Ascending aorta (tissue), 2 donors: ENCODE measurements around the gene KSR2. TPM values are rescaled to one million over a fixed set of nuclear protein-coding genes. Genes with fewer than 3 reads are reported as not detected.

Experiments
- DNase-seq, 2 donors: peaks; one replicate each; pipeline ENCODE4 v3.0.0-alpha.2; 2019; ENCODE audit warnings: low spot score in 2 of 2
- H3K27ac ChIP-seq, 2 donors: fragments of 200-600 bp; sonication (generic); one replicate each; pipeline ENCODE4 v1.5.1; 2016 to 2017; ENCODE audit warnings: mild to moderate bottlenecking in 1 of 2
- H3K27me3 ChIP-seq: fragments of 200-600 bp; sonication (generic); one replicate; pipeline ENCODE4 v1.5.1; 2017
- H3K36me3 ChIP-seq, 2 donors: fragments of 200-600 bp; sonication (generic); one replicate each; pipeline ENCODE4 v1.5.1; 2016
- H3K4me1 ChIP-seq, 2 donors: fragments of 200-600 bp; sonication (generic); one replicate each; pipeline ENCODE4 v1.5.1; 2016 to 2017; ENCODE audit warnings: mild to moderate bottlenecking in 1 of 2
- H3K4me3 ChIP-seq, 2 donors: fragments of 200-600 bp; sonication (generic); one replicate each; pipeline ENCODE4 v1.5.1; 2016 to 2017; ENCODE audit warnings: mild to moderate bottlenecking in 1 of 2
- H3K9me3 ChIP-seq, 2 donors: fragments of 200-600 bp; sonication (generic); one replicate each; pipeline ENCODE4 v1.5.1; 2016
- CTCF ChIP-seq, 3 experiments: fragments of 200-600 bp in 2 of 3; fragments of 450-650 bp in 1 of 3; sonication (generic) in 2 of 3; IDR thresholded peaks; one replicate each; pipeline ENCODE4 v1.5.1; 2016 to 2019; ENCODE audit warnings: antibody characterized with exemption in 3 of 3, mild to moderate bottlenecking in 1 of 3, moderate library complexity in 1 of 3
- intact Hi-C: fragments of 100-400 bp; cut with DNase I; formaldehyde crosslinking; loops from one replicate; pipeline ENCODE4 v1.15.1; 2023
- total RNA-seq: library from RNA; depleted of rRNA; stranded (reverse); fragments of >200 nt; gene quantifications from one replicate; pipeline ENCODE4 v1.1.0, GENCODE V29; 2016

KSR2 gene
- total RNA-seq, 1 donor from 2014 or later, result 0.11 TPM

GRCh38 chr12:117494833-117495655 is 473.7 kb downstream of the KSR2 start:
- no peak overlapping the region for H3K4me3 ChIP-seq
- intact Hi-C loops, result no loop called here
- H3K36me3 ChIP-seq, result no peaks in the 10 kb centered on the region
- no peaks in the 10 kb centered on the region for H3K4me1 ChIP-seq
- no peak for TF ChIP-seq CTCF (IDR thresholded peaks at IDR 0.05)
- no peak overlapping the region for H3K27ac ChIP-seq
- no peaks in the 10 kb centered on the region for H3K27me3 ChIP-seq
- no peak for DNase-seq
- H3K9me3 ChIP-seq, result no peaks in the 10 kb centered on the region

- H3K9me3 ChIP-seq, result no peaks in the 10 kb centered on the region
- no peaks in the 10 kb centered on the region for H3K36me3 ChIP-seq
- H3K27ac ChIP-seq, result no peak overlapping the region
- TF ChIP-seq CTCF (IDR thresholded peaks at IDR 0.05), result no peak
- H3K27me3 ChIP-seq, result no peaks in the 10 kb centered on the region
- no peak overlapping the region for H3K4me3 ChIP-seq
- intact Hi-C loops, result no loop called here
- no peak for DNase-seq
- H3K4me1 ChIP-seq, result no peaks in the 10 kb centered on the region
Observed at GRCh38 chr12:117491711-117492110, 477.1 kb downstream of the KSR2 start.

GRCh38 chr12:117490130-117490529 is 478.7 kb downstream of the KSR2 start:
- Histone ChIP-seq H3K36me3 (no peaks in the 10 kb centered on the region), H3K9me3 (no peaks in the 10 kb centered on the region), H3K27me3 (no peaks in the 10 kb centered on the region), H3K27ac (no peak overlapping the region), H3K4me1 (no peaks in the 10 kb centered on the region), H3K4me3 (no peak overlapping the region)
- no peak for TF ChIP-seq CTCF (IDR thresholded peaks at IDR 0.05)
- intact Hi-C loops, result no loop called here
- DNase-seq, result no peak

- DNase-seq, result no peak
- intact Hi-C loops, result no loop called here
Observed at GRCh38 chr12:117489671-117490070, 479.1 kb downstream of the KSR2 start.

GRCh38 chr12:117486840-117487659 is 481.7 kb downstream of the KSR2 start:
- Histone ChIP-seq H3K9me3 (no peaks in the 10 kb centered on the region), H3K36me3 (no peaks in the 10 kb centered on the region), H3K4me1 (no peaks in the 10 kb centered on the region), H3K27me3 (no peaks in the 10 kb centered on the region), H3K27ac (no peak overlapping the region), H3K4me3 (no peak overlapping the region)
- no peak for TF ChIP-seq CTCF (IDR thresholded peaks at IDR 0.05)
- DNase-seq, result peak in 1 of 2 donors; percentile 70
- intact Hi-C loops, result no loop called here

More at GRCh38 chr12:117489671-117490070, 479.1 kb downstream of the KSR2 start:
- Histone ChIP-seq H3K9me3 (no peaks in the 10 kb centered on the region), H3K4me3 (no peak overlapping the region), H3K36me3 (no peaks in the 10 kb centered on the region), H3K27ac (no peak overlapping the region), H3K27me3 (no peaks in the 10 kb centered on the region), H3K4me1 (no peaks in the 10 kb centered on the region)
- TF ChIP-seq CTCF (IDR thresholded peaks at IDR 0.05), result no peak
